Right hindlimb (tissue), 1 donor: ENCODE results near the gene TEC.
"Not testable (repeated sequence)": the region's sequence is repeated elsewhere in the genome, so short reads cannot be mapped to it uniquely, and the experiment has no call there.

Experiments
- DNase-seq: peaks from one replicate; pipeline ENCODE4 v3.0.0-alpha.2; 2018

Gene TEC

DNA sequence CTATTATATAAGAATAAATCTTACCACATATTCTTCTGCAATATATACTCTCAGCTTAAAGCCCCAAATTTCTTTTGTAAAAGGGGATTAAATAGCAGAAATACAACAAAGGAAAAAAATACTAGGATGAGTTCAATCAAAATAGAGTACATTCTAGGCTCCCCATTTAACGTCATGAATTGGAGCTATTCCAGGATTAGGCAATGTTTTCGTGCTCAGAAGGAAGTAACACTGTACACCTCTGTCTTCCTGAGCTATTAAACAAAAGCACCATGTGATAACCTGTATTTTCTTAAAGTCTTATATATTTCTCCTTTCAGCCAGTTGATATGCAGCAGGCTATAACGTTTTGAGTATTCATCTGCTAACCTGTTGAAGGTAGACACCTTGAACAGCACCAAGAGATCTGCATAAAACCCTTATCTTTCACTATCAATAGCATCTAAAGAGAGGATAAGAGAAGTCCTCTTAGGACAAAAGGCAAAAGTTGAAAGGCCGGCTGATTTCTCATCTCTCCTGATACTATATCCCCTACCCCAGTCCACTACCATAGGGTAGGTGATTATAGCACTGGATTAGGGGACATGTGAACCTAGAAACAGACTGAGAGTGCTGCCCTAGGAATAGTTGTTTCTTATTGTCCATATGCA is 31.5 kb downstream of the TEC start:
- no peak for DNase-seq

- DNase-seq: no peak
Observed at GRCh38 chr4:48235050-48235449, 34.6 kb downstream of the TEC start.

DNA sequence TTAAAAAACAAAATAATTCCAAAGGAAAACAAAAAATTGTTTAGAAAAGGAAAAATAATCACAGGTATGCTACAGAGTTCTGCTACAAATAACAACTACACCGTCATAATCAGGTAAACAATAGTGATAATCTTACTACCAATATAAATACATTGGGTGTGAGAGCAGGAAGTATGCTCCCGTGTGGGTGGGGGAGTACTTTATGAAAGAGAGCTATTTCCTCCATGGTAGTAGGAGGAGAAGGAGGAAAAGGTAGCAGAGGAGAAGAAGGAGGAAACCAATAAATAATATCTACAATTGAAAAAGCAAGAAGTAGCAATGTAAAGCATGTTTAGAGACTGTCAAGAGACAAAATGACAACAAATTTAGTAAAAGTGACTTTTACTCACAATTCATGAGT is 35.1 kb downstream of the TEC start:
- DNase-seq: no peak

DNA sequence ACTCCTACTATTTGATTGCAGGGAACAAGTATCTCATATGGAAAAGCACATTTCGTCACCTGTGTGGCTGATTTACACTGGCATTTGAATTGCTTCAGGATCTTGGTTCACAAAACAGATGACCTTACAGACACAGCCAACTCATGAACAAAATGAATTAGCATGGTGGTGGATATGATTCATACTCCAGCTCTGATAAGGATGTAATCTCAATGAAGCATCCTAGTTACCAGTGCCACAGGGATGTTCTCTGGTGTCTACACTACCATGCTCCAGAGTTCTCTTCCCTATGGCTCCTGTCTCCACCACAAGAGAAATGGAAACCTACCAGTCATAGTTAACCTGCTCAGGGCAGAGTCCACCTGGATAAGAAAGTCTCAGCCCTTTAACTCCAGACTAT is 40.7 kb downstream of the TEC start:
- no peak for DNase-seq

GRCh38 chr4:48227662-48228061 is 42.0 kb downstream of the TEC start:
- DNase-seq: no peak

DNA sequence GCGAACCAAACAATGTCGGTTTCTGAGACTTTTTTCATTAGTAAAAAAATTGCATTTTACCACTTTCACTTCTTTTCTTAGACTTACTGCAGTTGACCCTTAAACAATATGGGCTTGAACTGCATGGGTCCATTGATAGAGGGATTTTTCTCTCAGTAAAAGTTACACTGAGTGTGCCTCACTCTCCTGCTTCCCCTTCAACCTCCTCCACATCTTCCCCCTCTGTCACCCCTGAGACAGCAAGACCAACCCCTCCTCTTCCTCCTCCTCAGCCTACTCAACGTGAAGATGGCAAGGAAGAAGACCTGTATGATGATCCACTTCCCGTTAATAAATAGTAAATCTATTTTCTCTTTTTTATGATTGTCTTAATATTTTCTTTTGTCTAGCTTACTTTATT is 43.4 kb downstream of the TEC start:
- no peak for DNase-seq

GRCh38 chr4:48225368-48226141 is 44.1 kb downstream of the TEC start:
- DNase-seq: no peak

GRCh38 chr4:48224606-48225005 is 45.0 kb downstream of the TEC start:
- DNase-seq: no peak

DNA sequence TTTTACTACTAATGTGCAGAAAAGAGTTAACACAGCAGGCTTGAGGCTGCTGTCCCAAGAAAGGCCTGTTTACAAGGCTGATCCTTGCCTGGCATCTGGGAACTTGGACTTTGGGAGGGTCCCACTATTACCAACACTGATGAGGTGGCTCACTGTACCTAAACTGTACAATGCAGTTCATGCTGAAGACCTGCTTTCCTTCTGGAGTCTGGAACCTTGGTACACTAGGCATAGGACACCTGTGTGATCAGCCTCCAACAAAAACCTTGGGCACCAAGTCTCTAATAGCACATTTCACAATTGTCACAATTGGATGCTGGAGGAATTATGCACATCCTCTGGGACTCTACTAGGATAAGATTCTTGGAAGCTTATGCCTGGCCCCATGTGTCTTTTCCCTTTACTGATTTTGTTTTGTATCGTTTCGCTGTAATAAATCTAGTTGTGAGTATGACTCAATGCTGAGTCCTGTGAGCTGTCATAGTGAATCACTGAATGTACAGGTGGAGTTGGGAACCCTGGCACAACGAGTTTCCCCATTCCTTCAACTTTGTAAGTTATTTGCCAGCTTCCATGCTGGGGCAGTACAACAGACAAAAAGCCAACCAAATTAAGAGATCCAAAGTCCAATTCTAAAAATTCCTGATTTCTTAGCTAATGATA is 45.9 kb downstream of the TEC start:
- DNase-seq: no peak

- DNase-seq: no peak
Observed at GRCh38 chr4:48222491-48222890, 47.1 kb downstream of the TEC start.

- DNase-seq: not testable (repeated sequence)
Observed at GRCh38 chr4:48219430-48219829, 50.2 kb downstream of the TEC start.

GRCh38 chr4:48216563-48216962 is 53.1 kb downstream of the TEC start:
- no peak for DNase-seq

DNA sequence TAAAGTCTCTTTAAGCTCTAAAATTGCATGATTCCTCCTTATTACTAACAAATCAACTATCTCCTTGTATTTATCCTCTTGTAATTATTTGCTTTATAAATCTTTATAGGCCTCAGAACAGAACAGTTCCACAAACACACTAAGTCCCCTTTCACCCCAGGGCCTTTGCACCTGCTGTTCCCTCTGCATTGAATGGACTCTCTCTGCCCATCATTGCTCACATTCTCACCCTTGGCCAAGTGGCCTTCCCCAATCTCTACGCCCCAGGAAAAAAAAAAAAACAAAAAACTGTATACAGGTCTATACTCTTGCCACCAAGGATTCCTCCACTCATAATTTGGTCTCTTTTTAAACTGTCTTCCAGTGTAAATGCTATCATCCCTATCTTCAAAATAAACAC is 53.7 kb downstream of the TEC start:
- no peak for DNase-seq

DNA sequence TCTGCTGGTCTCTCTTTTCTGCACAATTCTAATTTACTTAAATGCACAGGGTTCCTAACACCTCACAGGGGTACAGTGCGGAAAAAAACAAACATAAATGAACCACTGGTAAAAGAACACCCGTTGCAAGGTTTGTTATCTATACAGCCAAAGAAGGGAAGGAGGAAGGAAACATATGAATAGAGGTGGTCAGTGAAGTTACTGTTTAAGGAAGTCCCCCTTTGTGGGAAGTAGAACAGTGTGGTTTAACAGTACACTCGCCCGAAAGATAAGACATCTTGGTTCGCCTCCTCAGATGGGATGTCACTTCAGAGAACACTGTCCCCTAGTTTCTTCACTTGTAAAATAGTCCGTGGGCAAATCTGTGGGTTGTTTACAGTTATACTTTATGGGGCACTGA is 57.5 kb downstream of the TEC start:
- no peak for DNase-seq

GRCh38 chr4:48210966-48211328 is 58.7 kb downstream of the TEC start:
- no peak for DNase-seq

DNA sequence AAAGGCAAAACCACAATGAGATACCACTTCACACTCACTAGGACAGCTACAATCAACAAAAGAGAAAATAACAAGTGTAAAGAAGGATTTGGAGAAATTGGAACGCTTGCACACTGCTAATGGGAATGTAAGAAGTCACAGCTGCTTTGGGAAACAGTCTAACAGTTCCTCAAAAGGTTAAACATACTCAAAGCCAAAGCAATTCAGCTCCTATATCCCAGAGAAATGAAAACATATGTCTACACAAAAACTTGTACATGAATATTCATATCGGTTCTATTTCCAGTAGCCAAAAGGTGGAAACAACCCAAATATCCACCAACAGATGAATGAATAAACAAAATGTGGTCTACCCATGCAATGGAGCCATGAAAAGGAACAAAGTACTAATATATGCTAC is 64.0 kb downstream of the TEC start:
- DNase-seq: no peak

DNA sequence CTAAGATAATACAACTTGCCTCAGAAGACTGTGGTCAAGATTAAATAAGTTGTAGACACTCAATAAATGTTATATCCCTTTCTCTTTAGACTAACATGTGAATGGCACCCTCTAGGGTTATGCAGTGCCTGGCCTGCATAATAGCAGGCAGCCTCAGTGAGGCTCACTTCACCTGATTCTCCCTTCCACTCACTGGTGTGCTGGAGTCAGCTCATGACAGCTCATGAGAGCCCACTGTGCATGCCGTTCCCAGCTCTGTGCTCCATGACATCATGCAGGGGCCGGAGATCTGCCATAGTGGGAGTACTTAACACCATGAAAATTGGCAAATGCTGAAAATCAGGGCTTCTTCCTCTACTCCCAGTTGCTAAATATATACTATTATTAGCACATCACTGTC is 64.5 kb downstream of the TEC start:
- DNase-seq: no peak

DNA sequence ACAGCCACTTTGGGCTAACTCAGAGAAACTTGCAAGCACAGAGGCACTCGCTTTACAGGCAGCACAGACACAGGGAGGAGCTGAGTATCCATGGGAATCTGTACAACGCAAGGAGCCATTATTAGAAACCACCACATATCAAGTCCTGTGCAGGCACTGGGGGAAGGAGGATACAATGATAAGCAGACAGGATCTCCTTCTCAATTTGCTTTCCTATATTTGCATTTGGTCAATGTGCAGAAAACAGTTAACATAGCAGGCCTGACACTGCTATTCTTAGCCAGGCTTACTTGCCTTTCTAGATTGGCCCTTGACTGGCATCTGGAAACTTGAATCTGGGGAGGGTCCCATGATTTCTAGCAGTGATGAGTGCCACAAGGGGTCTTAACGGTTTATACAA is 65.8 kb downstream of the TEC start:
- DNase-seq: no peak

GRCh38 chr4:48197643-48198237 is 71.9 kb downstream of the TEC start:
- DNase-seq: no peak

GRCh38 chr4:48196758-48197504 is 72.7 kb downstream of the TEC start:
- no peak for DNase-seq

DNA sequence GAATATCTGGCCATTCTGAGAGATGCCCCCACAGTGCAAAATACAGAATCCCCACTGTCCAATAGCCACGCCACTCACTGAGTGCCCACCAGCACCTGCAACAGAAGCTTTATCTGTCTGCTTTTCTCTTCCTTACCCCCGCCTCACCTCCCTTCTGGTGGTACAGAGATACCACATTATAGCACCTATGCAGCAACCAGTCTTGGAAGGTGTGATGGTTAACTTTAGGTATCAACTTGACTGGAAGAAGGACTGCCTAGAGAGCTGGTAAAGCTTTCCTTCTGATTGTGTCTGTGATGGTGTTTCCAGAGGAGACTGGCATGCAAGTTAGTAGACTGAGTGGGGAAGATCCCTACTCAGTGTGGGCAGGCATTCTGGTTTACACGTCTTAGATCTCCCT is 73.8 kb downstream of the TEC start:
- no peak for DNase-seq

DNA sequence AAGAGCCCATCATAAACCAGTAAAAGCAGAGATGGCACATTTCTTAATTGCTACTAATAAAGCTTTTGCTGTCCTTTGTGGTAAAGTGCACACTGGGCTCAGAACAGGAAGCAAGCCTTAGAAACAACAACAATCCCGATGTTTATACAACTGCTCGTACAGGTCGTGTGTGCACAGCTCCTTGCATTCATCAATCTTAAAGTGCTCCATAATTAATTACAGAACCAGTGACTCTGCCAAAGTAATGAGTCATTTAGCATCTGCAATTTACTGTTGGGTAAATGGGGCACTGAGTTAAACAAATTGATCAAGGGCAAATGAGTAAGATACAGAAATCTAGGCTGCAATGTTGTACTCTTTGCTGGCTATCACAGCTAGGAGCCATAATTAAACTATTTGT is 74.3 kb downstream of the TEC start:
- DNase-seq: no peak

DNA sequence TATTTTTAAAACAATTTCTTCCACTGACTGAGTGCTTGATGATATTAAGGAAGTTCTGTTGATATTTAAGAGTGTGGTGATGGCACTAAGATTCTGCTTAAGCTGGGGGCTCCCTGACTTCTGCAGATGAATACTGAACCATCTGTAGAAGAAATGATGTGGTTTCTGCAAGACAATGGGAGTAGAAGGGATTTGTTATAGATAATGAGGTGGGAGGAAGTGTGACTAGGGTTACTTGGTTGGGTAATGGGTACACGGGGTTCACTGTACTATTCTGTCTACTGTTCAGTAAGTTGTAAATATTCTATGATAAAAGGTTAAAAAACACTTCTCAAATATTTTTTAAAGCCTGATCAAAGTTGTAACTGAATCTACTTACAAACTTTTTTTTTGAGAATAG is 74.7 kb downstream of the TEC start:
- no peak for DNase-seq
